HT-29 (cell line): ENCODE data around the gene ATOX1. TPM values are rescaled to one million over a fixed set of nuclear protein-coding genes. Genes with fewer than 3 reads are reported as not detected.

ENCODE experiments used
- DNase-seq: peaks from one replicate; pipeline ENCODE4 v3.0.0-alpha.2; 2015; ENCODE audit warnings: low spot score
- total RNA-seq: library from RNA; depleted of rRNA; stranded (reverse); fragments of >200 nt; shearing (Covaris generic); gene quantifications from 2 replicates; pipeline ENCODE4 v1.2.3, GENCODE V29; 2014

Gene ATOX1
- total RNA-seq, 1 experiment from 2014 or later, result 43.6 TPM

GRCh38 chr5:151770383-151771258 lies 12.2 kb upstream of the ATOX1 start:
- peak; percentile 25 for DNase-seq

DNA sequence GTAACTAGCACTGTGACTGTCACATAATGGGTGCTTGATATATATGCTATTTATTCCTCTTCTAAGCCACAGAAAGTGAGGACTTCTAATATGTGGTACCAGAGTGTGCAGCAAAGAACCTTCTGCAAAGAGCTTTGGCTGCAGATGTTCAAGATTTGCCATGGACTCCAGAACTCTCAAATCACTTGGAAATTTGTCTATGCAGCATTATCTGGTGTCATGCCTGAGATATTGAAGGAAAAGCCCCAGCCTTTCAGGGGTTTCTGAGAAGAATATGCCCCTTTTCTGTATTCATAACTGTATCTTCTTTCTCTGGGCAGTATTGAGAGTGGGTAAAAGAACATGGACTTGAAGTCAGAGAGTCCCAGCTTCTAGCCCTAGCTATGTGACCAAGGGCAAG lies 8.5 kb upstream of the ATOX1 start:
- DNase-seq, result no peak

- DNase-seq, result no peak
Observed at GRCh38 chr5:151764801-151765200, 6.4 kb upstream of the ATOX1 start.

GRCh38 chr5:151758141-151758429 lies 346 bp downstream of the ATOX1 start:
- peak; percentile 36 for DNase-seq

DNA sequence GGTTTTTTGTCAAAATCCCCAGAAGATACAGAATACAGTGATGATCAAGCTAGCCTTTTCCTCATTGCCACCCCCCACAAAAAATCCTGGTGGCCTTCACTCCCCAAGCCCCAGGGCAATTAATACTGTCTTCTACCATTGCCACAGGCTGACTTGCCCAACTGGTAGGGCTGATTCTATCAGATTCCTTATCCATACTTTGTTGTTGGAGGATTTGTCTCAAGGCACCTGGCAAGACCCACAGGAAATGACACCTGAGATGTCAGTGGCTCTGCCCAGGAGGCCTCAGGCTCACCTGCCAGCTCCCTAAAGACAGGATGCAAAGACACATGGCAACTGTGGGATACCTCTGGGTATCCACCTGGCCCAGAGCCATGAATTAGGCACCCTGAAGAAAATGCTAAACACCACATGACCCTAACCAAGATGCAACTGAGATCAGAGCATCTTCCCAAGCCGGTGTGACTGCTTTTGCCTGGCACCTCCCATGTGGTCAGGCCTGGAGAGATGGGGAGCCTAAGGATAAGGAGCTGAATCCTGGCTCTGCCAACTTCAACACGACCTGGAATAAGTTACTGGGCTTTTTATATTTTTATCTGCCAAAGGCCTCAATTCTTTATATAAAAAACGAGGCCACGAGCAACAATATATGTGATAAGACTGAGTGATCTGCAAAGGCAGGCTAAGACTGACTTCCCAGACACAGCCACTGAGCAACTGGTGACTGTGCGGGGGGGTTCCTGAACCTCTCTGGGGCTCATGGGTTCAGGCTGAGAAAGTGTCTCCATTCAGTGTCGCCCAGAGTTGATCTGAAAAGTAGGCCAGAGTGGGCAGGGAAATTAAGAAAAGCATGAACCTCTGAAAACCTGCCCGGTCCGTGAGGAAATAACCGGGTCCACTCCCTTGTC lies 944 bp downstream of the ATOX1 start:
- DNase-seq, result peak; percentile 48

- no peak for DNase-seq
Observed at GRCh38 chr5:151755383-151755782, 3.0 kb downstream of the ATOX1 start.

DNA sequence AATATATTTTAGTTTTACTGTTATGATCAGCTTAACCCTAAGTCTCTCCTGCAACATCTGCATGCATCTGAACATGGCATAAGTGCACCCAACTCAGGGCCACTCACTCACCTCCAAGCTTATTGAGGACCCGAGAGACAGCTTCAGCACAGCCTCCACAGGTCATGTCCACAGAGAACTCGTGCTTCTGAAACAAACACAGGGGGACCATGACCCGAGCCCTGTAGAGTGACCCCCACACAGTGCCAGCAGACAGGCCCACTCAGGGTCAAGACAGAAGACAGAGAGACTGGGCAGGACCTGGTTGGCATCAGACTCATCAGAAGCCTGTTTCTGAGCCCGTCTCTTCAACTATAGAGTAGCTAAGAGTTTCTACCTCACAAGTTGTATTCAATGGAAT lies 6.8 kb downstream of the ATOX1 start:
- no peak for DNase-seq

GRCh38 chr5:151751091-151751490 lies 7.3 kb downstream of the ATOX1 start:
- DNase-seq, result no peak

DNA sequence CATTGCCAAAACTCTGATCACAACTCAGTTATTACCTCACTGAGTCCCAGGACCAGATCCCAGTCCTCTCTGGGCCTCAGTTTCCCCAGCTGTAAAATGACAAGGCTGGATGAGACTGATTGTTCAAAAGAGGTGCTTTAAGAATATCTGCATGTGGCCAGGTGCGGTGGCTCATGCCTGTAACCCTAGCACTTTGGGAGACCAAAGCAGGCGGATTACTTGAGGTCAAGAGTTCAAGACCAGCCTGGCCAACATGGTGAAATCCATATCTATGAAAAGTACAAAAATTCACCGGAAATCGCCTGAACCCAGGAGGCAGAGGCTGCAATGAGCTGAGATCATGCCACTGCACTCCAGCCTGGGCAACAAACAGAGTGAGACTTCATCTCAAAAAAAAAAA lies 8.3 kb downstream of the ATOX1 start:
- DNase-seq, result no peak

DNA sequence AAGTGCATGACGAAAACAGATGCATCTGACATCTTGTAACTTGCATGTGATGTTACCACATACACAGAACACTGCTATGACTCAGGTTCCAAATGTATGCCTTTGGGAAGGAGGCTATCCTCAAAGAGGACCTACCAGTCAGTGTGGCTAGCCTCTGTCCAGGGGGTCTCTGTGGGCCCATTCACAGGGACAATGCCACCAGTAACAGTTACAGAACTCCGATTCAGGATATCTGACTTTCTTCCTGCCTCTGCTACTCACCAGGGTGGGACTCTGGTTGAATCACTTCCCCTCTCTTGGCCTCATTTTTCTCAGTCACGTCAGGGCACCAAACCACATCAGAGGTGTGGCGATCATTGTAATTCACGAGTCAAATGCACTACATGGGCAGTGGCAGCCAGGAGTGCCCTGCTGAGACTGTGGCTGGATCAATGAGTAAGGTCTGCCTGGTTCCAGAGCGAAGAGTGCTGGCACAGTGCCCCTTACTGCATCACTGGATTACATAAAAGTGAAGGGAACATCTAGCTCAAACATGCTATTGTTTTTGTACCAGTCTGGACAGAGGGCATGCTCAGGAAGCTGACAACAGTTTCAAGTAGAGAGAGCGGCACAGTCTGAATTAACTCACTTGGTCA lies 13.2 kb downstream of the ATOX1 start:
- no peak for DNase-seq

DNA sequence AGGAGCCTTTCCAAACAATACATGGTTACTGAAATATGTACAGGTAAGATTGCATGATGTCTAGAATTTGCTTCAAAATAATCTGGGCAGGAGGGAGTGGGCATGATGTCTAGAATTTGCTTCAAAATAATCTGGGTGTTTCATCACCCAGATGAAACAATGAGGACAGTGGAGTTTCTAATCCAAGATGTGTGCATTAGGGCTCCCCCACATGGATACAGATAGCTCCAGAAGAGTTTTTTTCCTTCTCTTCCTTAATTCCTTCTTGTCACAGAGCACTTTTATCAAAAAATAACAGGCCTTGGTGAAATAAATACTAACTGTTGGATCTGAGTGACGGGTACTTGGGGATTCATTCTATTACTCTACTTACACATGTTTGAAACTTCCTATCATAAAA lies 14.9 kb downstream of the ATOX1 start:
- DNase-seq, result no peak

DNA sequence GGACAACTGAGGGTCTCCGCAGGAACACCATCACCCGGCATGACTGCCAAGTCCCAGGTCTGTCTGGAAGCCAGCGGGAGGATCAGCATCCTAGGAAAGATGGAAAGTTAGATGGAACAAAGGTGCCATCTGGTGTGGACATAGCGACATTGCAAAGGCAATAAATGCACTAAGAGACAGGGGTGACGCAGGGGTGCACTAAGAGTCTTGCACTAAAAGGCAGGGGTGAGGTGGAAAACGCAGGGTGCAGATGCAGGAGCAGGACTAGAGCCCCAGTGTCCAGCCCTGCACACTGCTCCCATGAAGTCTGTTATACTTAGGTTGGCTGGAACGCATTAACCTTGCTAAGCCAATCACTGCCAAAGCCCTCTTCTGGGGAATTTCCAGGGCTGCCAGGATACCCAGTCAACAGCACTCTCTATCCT lies 15.5 kb downstream of the ATOX1 start:
- peak; percentile 69 for DNase-seq

DNA sequence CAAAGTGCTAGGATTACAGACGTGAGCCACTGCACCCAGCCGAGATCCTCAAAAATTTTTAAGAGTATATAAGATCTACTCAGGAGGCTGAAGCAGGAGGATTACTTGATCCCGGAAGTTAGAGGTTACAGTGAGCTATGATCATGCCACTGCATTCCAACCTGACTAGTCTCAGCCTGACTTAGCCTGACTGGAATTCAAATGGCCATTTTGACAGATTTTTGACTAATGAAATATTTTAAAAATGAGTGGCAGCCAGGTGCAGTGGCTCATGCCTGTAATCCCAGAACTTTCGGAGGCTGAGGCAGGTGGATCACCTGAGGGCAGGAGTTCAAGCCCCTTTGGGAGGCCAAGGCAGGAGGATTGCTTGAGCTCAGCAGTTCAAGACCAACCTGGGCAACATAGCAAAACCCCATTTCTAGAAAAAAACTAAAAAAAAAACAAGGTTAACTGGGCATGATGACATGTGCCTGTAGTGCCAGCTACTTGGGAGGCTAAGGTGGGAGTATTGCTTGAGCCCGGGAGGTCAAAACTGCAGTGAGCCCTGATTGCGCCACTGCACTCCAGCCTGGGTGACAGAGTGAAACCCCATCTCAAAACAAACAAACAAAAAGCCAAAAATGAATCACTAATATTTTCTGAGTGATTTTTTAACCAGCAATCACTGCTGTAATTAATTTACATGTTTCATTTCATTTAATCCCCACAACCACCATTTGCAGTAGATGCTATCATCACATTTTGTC lies 16.6 kb downstream of the ATOX1 start:
- DNase-seq, result no peak

GRCh38 chr5:151740958-151741373 lies 17.5 kb downstream of the ATOX1 start:
- DNase-seq, result no peak

DNA sequence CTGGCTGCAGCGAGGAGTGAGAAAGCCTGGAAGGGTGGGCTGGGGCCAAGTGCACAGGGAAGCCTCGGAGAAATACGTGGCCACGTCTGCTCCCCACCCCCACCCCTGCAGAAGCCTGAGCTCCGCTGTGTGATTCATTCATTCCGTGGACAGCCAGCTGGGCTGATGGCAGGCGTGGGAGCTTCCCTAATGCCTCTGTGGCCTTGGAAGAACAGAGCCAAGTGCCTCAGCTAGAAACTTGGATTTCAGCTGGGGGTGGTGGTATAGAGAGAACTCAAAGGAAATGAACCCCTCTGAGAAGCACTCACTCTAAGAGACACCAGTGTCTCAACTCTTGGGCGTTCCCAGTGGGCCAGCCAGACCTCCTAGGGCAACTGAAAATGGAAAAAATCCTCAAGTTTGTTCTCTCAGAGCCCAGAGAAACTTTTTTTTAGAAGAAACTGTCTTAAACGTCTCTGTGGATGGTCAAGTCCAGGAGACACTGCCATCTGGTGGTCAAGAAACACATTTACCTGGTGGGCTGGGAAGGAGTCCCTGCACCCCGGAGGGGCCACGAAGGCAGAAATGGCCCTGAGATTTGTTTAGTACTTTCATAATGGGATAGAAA lies 18.0 kb downstream of the ATOX1 start:
- peak; percentile 67 for DNase-seq

DNA sequence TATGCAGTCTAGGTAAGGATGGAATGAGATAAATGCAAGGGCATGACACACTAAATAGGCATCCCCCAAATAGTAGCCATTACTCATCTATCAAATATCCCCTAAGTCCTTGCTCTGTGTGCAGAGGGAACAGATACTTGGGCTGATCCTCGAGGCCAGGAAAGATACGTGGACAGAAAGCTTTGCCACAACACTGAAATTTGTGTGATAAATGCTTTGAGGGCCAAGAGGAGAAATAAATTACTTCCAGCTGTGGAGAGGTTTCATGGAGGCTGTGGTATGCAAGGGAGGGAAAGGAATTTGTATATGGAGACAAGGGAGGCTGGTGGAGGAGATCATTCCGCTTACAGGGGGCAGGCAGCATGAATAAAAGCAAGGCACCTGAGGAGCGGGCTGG lies 18.5 kb downstream of the ATOX1 start:
- DNase-seq, result no peak

- DNase-seq, result no peak
Observed at GRCh38 chr5:151739395-151739794, 19.0 kb downstream of the ATOX1 start.

GRCh38 chr5:151738125-151738848 lies 20.1 kb downstream of the ATOX1 start:
- no peak for DNase-seq

DNA sequence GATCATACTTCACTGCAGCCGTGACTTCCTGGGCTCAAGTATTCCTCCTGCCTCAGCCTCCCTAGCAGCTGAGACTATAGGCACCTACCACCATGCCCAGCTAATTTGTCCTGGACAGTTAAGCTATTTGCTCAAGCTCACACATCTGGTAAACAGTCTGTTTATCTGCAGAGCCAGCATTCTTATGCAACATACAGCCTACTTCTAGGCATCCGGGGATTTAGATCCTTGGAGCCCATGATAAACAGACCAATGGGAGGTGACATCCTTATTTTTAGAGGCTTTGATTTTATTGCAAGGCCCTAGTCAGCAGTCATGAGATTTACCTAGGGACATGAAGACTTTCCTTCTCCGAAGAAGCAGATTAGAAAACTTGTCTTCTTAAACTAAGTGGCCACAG lies 21.0 kb downstream of the ATOX1 start:
- no peak for DNase-seq

- DNase-seq, result no peak
Observed at GRCh38 chr5:151735646-151736045, 22.8 kb downstream of the ATOX1 start.

GRCh38 chr5:151734064-151734408 lies 24.4 kb downstream of the ATOX1 start:
- DNase-seq, result no peak
